GM12878 (cell line): ENCODE data around the gene ANKRD42. TPM values are rescaled to one million over a fixed set of nuclear protein-coding genes. Genes with fewer than 3 reads are reported as not detected.

Experiments
- ATAC-seq: fragments of 200-7000 bp; cut with Tn5 transposase; 3 replicates; pipeline ENCODE4 v1.9.1; 2020; ENCODE audit warnings: mild to moderate bottlenecking, moderate library complexity
- BruUV-seq: library from RNA; stranded (reverse); fragments of 400-500 nt; replicated peaks from 2 replicates; lab custom pipeline; 2021; lab: Mats Ljungman, UMichigan
- CTCF ChIA-PET: fragments of 300-600 bp; sonication (Branson Sonifier 250); formaldehyde crosslinking; extraction: SDS; loops from one replicate; lab custom pipeline; 2021; ENCODE audit warnings: inconsistent platforms; lab: Yijun Ruan, JAX
- POLR2A ChIA-PET: fragments of 350-600 bp; formaldehyde crosslinking; extraction: SDS; loops from one replicate; lab custom pipeline; 2021; ENCODE audit warnings: inconsistent platforms; lab: Charles Lee
- RAD21 ChIA-PET: fragments of 300-600 bp; sonication (Branson Sonifier 250); formaldehyde crosslinking; loops from one replicate; lab custom pipeline; 2023; ENCODE audit warnings: antibody characterized with exemption; ENCODE audit not compliant: unreplicated experiment; lab: Charles Lee
- SMC1A ChIA-PET: fragments of 300-600 bp; sonication (Branson Sonifier 250); formaldehyde crosslinking; loops from one replicate; lab custom pipeline; 2023; ENCODE audit not compliant: unreplicated experiment, uncharacterized antibody; lab: Charles Lee
- DNase-seq: peaks from one replicate; pipeline ENCODE4 v3.0.0-alpha.2; 2011; ENCODE audit warnings: low read depth, low spot score
- FAIRE-seq: peaks from 3 replicates; lab custom pipeline; 2011; peaks lifted over from hg19 to GRCh38; lab: Jason Lieb, UNC
- H2AFZ ChIP-seq: 2 replicates; pipeline ENCODE4 v1.6.0; 2011; ENCODE audit warnings: low read depth, low read length, control low read depth; ENCODE audit not compliant: control insufficient read depth
- H3K27ac ChIP-seq: 2 replicates; pipeline ENCODE4 v1.5.1; 2011; ENCODE audit warnings: control low read depth; ENCODE audit not compliant: control insufficient read depth, insufficient read depth
- H3K27me3 ChIP-seq, 2 experiments: replicated peaks in 1 of 2; 2 replicates each; pipeline versions ENCODE4 v1.6.0 to v1.6.1; 2011; ENCODE audit warnings: low read length in 1 of 2; ENCODE audit not compliant: control insufficient read depth in 2 of 2, insufficient read depth in 2 of 2
- H3K36me3 ChIP-seq, 2 experiments: 2 replicates each; pipeline ENCODE4 v1.5.1; 2011; ENCODE audit warnings: low read length in 1 of 2; ENCODE audit not compliant: control insufficient read depth in 2 of 2, insufficient read depth in 2 of 2
- H3K4me1 ChIP-seq: 2 replicates; pipeline ENCODE4 v1.6.1; 2011; ENCODE audit warnings: mild to moderate bottlenecking, low read length, moderate library complexity, mixed read lengths; ENCODE audit not compliant: control insufficient read depth, insufficient read depth
- H3K4me2 ChIP-seq: 2 replicates; pipeline ENCODE4 v1.6.0; 2011; ENCODE audit warnings: control low read depth; ENCODE audit not compliant: control insufficient read depth, insufficient read depth
- H3K4me3 ChIP-seq: fragments of 200-600 bp; sonication (generic); 2 replicates; pipeline ENCODE4 v1.5.1; 2016
- H3K79me2 ChIP-seq: 2 replicates; pipeline ENCODE4 v1.6.0; 2011; ENCODE audit warnings: low read length; ENCODE audit not compliant: control insufficient read depth, insufficient read depth
- H3K9ac ChIP-seq: 2 replicates; pipeline ENCODE4 v1.8.0; 2011; ENCODE audit warnings: low read length, control low read depth, mixed read lengths; ENCODE audit not compliant: control insufficient read depth, insufficient read depth
- H3K9me3 ChIP-seq: replicated peaks from 3 replicates; pipeline ENCODE4 v1.5.1; 2011; ENCODE audit warnings: mild to moderate bottlenecking, low read length; ENCODE audit not compliant: control insufficient read depth, insufficient read depth
- H4K20me1 ChIP-seq: 2 replicates; pipeline ENCODE4 v1.6.0; 2011; ENCODE audit not compliant: control insufficient read depth, insufficient read depth
- CHD2 ChIP-seq: IDR thresholded peaks from 2 replicates; pipeline ENCODE4 v1.6.1; 2011; ENCODE audit warnings: low read depth, low read length, improper control_type of control experiment, borderline replicate concordance
- EP300 ChIP-seq, 2 experiments: fragments of 150-350 bp in 1 of 2; IDR thresholded peaks; 2 replicates each; pipeline ENCODE4 v1.6.1; 2011 to 2012; ENCODE audit warnings: low read depth in 2 of 2, low read length in 2 of 2, borderline replicate concordance in 1 of 2, improper control_type of control experiment in 1 of 2, inconsistent platforms in 1 of 2; ENCODE audit not compliant: control insufficient read depth in 1 of 2
- LARP7 ChIP-seq: fragments of 450-650 bp; IDR thresholded peaks from 2 replicates; pipeline ENCODE4 v1.6.1; 2017; ENCODE audit warnings: mild to moderate bottlenecking
- NFIC ChIP-seq: IDR thresholded peaks from 2 replicates; pipeline ENCODE4 v1.6.1; 2012; ENCODE audit warnings: low read depth, mild to moderate bottlenecking, inconsistent platforms, low read length, moderate library complexity
- NR2C1 ChIP-seq: fragments of 450-650 bp; IDR thresholded peaks from 2 replicates; pipeline ENCODE4 v1.6.1; 2017; ENCODE audit warnings: antibody characterized with exemption, mild to moderate bottlenecking, moderate library complexity
- NR2F1 ChIP-seq: fragments of 450-650 bp; conservative IDR thresholded peaks from 2 replicates; pipeline ENCODE4 v1.6.1; 2017; ENCODE audit warnings: mild to moderate bottlenecking
- NRF1 ChIP-seq: conservative IDR thresholded peaks from 2 replicates; pipeline ENCODE4 v1.6.1; 2011; ENCODE audit warnings: mild to moderate bottlenecking, low read depth, low read length, improper control_type of control experiment
- POLR2AphosphoS2 ChIP-seq: IDR thresholded peaks from 2 replicates; pipeline ENCODE4 v1.6.1; 2011; ENCODE audit warnings: low read depth, mild to moderate bottlenecking, low read length, improper control_type of control experiment, moderate library complexity
- RCOR1 ChIP-seq: conservative IDR thresholded peaks from 2 replicates; pipeline ENCODE4 v1.6.1; 2012; ENCODE audit warnings: low read depth, low read length, improper control_type of control experiment
- YBX1 ChIP-seq: fragments of 450-650 bp; IDR thresholded peaks from 2 replicates; pipeline ENCODE4 v1.6.1; 2016; ENCODE audit warnings: antibody characterized with exemption
- WGBS: methylation state at CpG from one replicate; pipeline ENCODE4 v1.1.6; 2016; ENCODE audit warnings: low lambda C conversion rate; ENCODE audit not compliant: insufficient replicate concordance, insufficient coverage; ENCODE audit errors: missing lambda C conversion rate; 5-methylcytosine and 5-hydroxymethylcytosine counted together
- in situ Hi-C: fragments of 300-500 bp; cut with MboI; formaldehyde crosslinking; loops from 9 replicates; pipeline ENCODE4 v1.14.3; 2018; ENCODE audit warnings: mixed read lengths
- intact Hi-C: fragments of 100-400 bp; cut with micrococcal nuclease; formaldehyde crosslinking; loops from one replicate; pipeline ENCODE4 v1.14.2; 2022; ENCODE audit not compliant: unreplicated experiment
- polyA plus RNA-seq, 11 experiments: library from polyadenylated mRNA; depleted of rRNA in 4 of 11; unstranded in 6 of 11; stranded (reverse) in 5 of 11; fragments of >200 nt; fragmentation: Nextera tagmentation in 4 of 11; fragmentation: Illumina TruSeq in 1 of 11; extraction: Ambion mirVana in 4 of 11; extraction: Trizol in 1 of 11; gene quantifications; 1 replicate in 1 of 11; 2 replicates in 10 of 11; pipeline versions ENCODE4 v1.2.1 to v1.2.3, GENCODE V29; 2011 to 2016; ENCODE audit warnings: inconsistent platforms in 2 of 11, missing spikeins in 2 of 11, low read depth in 1 of 11
- total RNA-seq, 4 experiments: library from RNA; depleted of rRNA in 3 of 4; stranded (reverse); fragments of >200 nt in 3 of 4; fragmentation: Illumina TruSeq in 1 of 4; extraction: Trizol in 1 of 4; gene quantifications; 2 replicates each; pipeline versions ENCODE4 v1.2.1 to v1.2.3, GENCODE V29; 2013 to 2021
- TF ChIP-seq, protein P1 (sequence below): fragments of 450-650 bp; IDR thresholded peaks from 2 replicates; pipeline ENCODE4 v1.6.1; 2016; ENCODE audit warnings: mild to moderate bottlenecking
- TF ChIP-seq, protein P2 (sequence below): IDR thresholded peaks from 2 replicates; pipeline ENCODE4 v1.6.1; 2012; ENCODE audit warnings: low read depth, low read length, improper control_type of control experiment
- TF ChIP-seq, protein P3 (sequence below): fragments of 450-650 bp; IDR thresholded peaks from 2 replicates; pipeline ENCODE4 v1.6.1; 2017; ENCODE audit warnings: mild to moderate bottlenecking

Gene ANKRD42
- total and polyA plus RNA-seq, 10 of the 15 experiments (the other 5 are each of a cell fraction or from before 2014, with no cell fraction given): 0.68 to 3.2 (median 2.0) TPM

DNA sequence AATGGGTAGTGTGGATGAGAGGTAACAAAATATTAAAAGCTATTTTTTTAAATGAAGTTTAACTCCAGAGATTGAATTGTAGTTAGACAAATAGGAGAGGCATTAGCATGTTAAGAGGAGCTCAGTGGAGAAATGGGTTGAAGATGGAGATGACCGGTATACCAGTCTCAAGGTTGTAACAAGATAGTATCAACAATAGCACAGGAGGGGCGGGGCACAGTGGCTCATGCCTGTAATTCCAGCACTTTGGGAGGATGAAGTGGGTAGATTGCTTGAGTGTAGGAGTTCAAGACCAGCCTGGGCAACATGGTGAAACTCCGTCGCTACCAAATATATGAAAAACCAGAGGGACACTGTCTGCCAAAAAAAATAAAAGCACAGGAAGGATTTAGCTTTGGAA is 6.0 kb upstream of the ANKRD42 start:
- ATAC-seq: peak; percentile 27; the same call in 2 of the 3 replicates
- Histone ChIP-seq H3K9ac (no peak overlapping the region), H3K4me3 (no peak overlapping the region), H3K4me1 (no peaks in the 10 kb centered on the region), H3K79me2 (peaks cover 6% of the 10 kb centered on the region), H3K9me3 (no peaks in the 10 kb centered on the region), H3K27me3 (no peaks in the 10 kb centered on the region), H3K36me3 (peaks cover 0 to 20% of the 10 kb centered on the region in 2 experiments; a peak in 3 of 4 replicates), H3K27ac (no peak overlapping the region), H3K4me2 (no peak overlapping the region), H4K20me1 (no peaks in the 10 kb centered on the region), H2AFZ (no peak overlapping the region)
- no peak for DNase-seq
- intact Hi-C loops (no loop called here), in situ Hi-C loops (no loop called here)
- no peak for FAIRE-seq
- WGBS: 85% methylated on average over 4 of the region's 4 CpGs
- SMC1A ChIA-PET: interaction anchor here (1.0 to 2.1 kb wide), 4 partner anchors 16 to 29 kb away, joined by 3 to 10 read pairs (median 4); no protein-coding TSS in a partner anchor
- CTCF ChIA-PET: interaction anchor here (0.9 to 1.0 kb wide), 2 partner anchors 63 to 280 kb away, joined by 4 read pairs; no protein-coding TSS in a partner anchor
- no TSS peak for BruUV-seq
- POLR2A ChIA-PET: interaction anchor here (0.8 to 1.2 kb wide), 2 partner anchors 23 to 286 kb away, joined by 3 read pairs; partner anchors contain the start of gene DDIAS
- 0 out of 2 replicates have a peak, but pooled peaks have one; percentile 31 for TF ChIP-seq POLR2AphosphoS2
- TF ChIP-seq EP300 (IDR thresholded peaks at IDR 0.05; ENCODE audit: borderline replicate concordance in 1 of 2, control insufficient read depth in 1 of 2, low read depth in 2 of 2, low read length in 2 of 2): no peak
- RAD21 ChIA-PET: no interaction called here

DNA sequence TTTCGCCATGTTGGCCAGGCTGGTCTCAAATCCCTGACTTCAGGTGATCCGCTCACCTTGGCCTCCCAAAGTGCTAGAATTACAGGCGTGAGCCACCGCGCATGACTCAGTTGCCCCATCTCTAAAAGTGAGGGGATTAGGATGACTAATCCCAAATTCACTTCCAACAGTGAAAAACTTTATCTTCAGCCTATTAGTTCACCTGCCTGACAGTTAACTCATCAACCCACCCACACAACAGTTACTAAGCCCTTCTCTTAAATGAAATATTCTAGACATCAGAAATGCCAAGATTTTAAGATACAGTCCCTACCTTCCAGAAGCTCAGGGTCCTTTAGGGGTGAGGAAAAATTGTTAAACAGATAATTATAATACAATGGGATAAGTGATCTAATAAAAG is 2.0 kb upstream of the ANKRD42 start:
- ChIA-PET POLR2A (no interaction called here), RAD21 (no interaction called here), SMC1A (interaction anchor here (0.8 to 1.4 kb wide), 3 partner anchors 10 to 52 kb away, joined by 3 read pairs; no protein-coding TSS in a partner anchor), CTCF (interaction anchor here (0.6 kb wide), 1 partner anchor 92 kb away, joined by 3 read pairs; no protein-coding TSS in a partner anchor)
- Histone ChIP-seq H3K4me2 (no peak overlapping the region), H3K36me3 (peaks cover 0 to 6% of the 10 kb centered on the region in 2 experiments; a peak in 2 of 4 replicates), H3K27me3 (no peaks in the 10 kb centered on the region), H3K4me1 (no peaks in the 10 kb centered on the region), H3K9me3 (no peaks in the 10 kb centered on the region), H3K4me3 (no peak overlapping the region), H3K27ac (no peak overlapping the region), H2AFZ (no peak overlapping the region), H3K9ac (no peak overlapping the region), H4K20me1 (no peaks in the 10 kb centered on the region), H3K79me2 (peaks cover 19% of the 10 kb centered on the region)
- no peak for ATAC-seq
- FAIRE-seq: no peak
- no TSS peak for BruUV-seq
- intact Hi-C loops: loop anchor here (5.0 kb wide), 1 partner anchor 289 kb away; the partner anchor contains the start of genes DDIAS and PRCP
- WGBS: 97% methylated on average over 5 of the region's 5 CpGs
- in situ Hi-C loops: no loop called here
- no peak for DNase-seq
- TF ChIP-seq NFIC: no peak
- TF ChIP-seq, protein P1, sequence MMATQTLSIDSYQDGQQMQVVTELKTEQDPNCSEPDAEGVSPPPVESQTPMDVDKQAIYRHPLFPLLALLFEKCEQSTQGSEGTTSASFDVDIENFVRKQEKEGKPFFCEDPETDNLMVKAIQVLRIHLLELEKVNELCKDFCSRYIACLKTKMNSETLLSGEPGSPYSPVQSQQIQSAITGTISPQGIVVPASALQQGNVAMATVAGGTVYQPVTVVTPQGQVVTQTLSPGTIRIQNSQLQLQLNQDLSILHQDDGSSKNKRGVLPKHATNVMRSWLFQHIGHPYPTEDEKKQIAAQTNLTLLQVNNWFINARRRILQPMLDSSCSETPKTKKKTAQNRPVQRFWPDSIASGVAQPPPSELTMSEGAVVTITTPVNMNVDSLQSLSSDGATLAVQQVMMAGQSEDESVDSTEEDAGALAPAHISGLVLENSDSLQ: no peak
- TF ChIP-seq, protein P2, sequence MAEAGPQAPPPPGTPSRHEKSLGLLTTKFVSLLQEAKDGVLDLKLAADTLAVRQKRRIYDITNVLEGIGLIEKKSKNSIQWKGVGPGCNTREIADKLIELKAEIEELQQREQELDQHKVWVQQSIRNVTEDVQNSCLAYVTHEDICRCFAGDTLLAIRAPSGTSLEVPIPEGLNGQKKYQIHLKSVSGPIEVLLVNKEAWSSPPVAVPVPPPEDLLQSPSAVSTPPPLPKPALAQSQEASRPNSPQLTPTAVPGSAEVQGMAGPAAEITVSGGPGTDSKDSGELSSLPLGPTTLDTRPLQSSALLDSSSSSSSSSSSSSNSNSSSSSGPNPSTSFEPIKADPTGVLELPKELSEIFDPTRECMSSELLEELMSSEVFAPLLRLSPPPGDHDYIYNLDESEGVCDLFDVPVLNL: no peak
- no peak for TF ChIP-seq NRF1
- no peak for TF ChIP-seq LARP7
- TF ChIP-seq CHD2: no peak
- no peak for TF ChIP-seq YBX1
- no peak for TF ChIP-seq NR2F1
- TF ChIP-seq, protein P3, sequence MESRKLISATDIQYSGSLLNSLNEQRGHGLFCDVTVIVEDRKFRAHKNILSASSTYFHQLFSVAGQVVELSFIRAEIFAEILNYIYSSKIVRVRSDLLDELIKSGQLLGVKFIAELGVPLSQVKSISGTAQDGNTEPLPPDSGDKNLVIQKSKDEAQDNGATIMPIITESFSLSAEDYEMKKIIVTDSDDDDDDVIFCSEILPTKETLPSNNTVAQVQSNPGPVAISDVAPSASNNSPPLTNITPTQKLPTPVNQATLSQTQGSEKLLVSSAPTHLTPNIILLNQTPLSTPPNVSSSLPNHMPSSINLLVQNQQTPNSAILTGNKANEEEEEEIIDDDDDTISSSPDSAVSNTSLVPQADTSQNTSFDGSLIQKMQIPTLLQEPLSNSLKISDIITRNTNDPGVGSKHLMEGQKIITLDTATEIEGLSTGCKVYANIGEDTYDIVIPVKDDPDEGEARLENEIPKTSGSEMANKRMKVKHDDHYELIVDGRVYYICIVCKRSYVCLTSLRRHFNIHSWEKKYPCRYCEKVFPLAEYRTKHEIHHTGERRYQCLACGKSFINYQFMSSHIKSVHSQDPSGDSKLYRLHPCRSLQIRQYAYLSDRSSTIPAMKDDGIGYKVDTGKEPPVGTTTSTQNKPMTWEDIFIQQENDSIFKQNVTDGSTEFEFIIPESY: no peak
- no peak for TF ChIP-seq RCOR1
- no peak for TF ChIP-seq NR2C1
